HepG2 (cell line): Measurements from ENCODE around the gene WNT3A. TPM values are rescaled to one million over a fixed set of nuclear protein-coding genes. Genes with fewer than 3 reads are reported as not detected.

Experiments
- ATF2 ChIP-seq: sonication (generic); formaldehyde crosslinking; IDR thresholded peaks from 2 replicates; pipeline ENCODE4 v1.4.0; 2020; ENCODE audit warnings: missing genetic modification reagents
- BRCA1 ChIP-seq: sonication (generic); formaldehyde crosslinking; IDR thresholded peaks from 2 replicates; pipeline ENCODE4 v1.4.0; 2020; ENCODE audit warnings: missing genetic modification reagents
- ETV6 ChIP-seq: sonication (generic); formaldehyde crosslinking; conservative IDR thresholded peaks from 2 replicates; pipeline ENCODE4 v1.4.0; 2020; ENCODE audit warnings: missing genetic modification reagents
- FIP1L1 ChIP-seq: fragments of 200-400 bp; formaldehyde crosslinking; IDR thresholded peaks from 2 replicates; pipeline ENCODE4 v1.6.1; 2018; ENCODE audit warnings: low read depth, mild to moderate bottlenecking, low read length, moderate library complexity, borderline replicate concordance; ENCODE audit not compliant: insufficient read depth
- HNRNPH1 ChIP-seq: fragments of 200-400 bp; formaldehyde crosslinking; optimal IDR thresholded peaks from 2 replicates; pipeline ENCODE3; 2017; ENCODE audit warnings: mild to moderate bottlenecking, low read depth, low read length
- LBX2 ChIP-seq: sonication (generic); formaldehyde crosslinking; IDR thresholded peaks from 2 replicates; pipeline ENCODE4 v1.5.0; 2020; ENCODE audit warnings: missing genetic modification reagents, mild to moderate bottlenecking, borderline replicate concordance
- MEIS2 ChIP-seq: sonication (generic); formaldehyde crosslinking; IDR thresholded peaks from 2 replicates; pipeline ENCODE4 v1.9.0; 2021; ENCODE audit warnings: mild to moderate bottlenecking, missing genetic modification reagents
- MXD4 ChIP-seq: IDR thresholded peaks from 2 replicates; pipeline ENCODE4 v1.6.1; 2016; ENCODE audit warnings: mild to moderate bottlenecking, missing biosample characterization, missing genetic modification reagents
- MYPOP ChIP-seq: sonication (generic); formaldehyde crosslinking; IDR thresholded peaks from 2 replicates; pipeline ENCODE4 v1.8.1; 2023; ENCODE audit warnings: mild to moderate bottlenecking, moderate library complexity, missing genetic modification reagents
- NR2F2 ChIP-seq: IDR thresholded peaks from 2 replicates; pipeline ENCODE4 v1.6.1; 2012; ENCODE audit warnings: low read depth, inconsistent platforms, borderline replicate concordance
- PHB2 ChIP-seq: fragments of 450-650 bp; IDR thresholded peaks from 2 replicates; pipeline ENCODE4 v1.6.1; 2018; ENCODE audit not compliant: partially characterized antibody
- RBM22 ChIP-seq: fragments of 200-400 bp; formaldehyde crosslinking; optimal IDR thresholded peaks from 2 replicates; pipeline ENCODE3; 2017; ENCODE audit warnings: mild to moderate bottlenecking, low read length, moderate library complexity
- SAFB2 ChIP-seq: sonication (generic); formaldehyde crosslinking; IDR thresholded peaks from 2 replicates; pipeline ENCODE4 v1.5.1; 2020; ENCODE audit warnings: missing genetic modification reagents, low read depth, mild to moderate bottlenecking, borderline replicate concordance
- SMARCE1 ChIP-seq: fragments of 450-650 bp; IDR thresholded peaks from 2 replicates; pipeline ENCODE4 v1.6.1; 2017; ENCODE audit warnings: borderline replicate concordance
- SP5 ChIP-seq: IDR thresholded peaks from 2 replicates; pipeline ENCODE4 v1.6.1; 2016; ENCODE audit warnings: low read depth, borderline replicate concordance
- TBX2 ChIP-seq: sonication (generic); formaldehyde crosslinking; IDR thresholded peaks from 2 replicates; pipeline ENCODE4 v1.5.0; 2020; ENCODE audit warnings: missing genetic modification reagents, mild to moderate bottlenecking, borderline replicate concordance
- TEAD2 ChIP-seq: sonication (generic); formaldehyde crosslinking; IDR thresholded peaks from 2 replicates; pipeline ENCODE4 v1.9.0; 2021; ENCODE audit warnings: missing genetic modification reagents
- ZBTB2 ChIP-seq: sonication (generic); formaldehyde crosslinking; IDR thresholded peaks from 2 replicates; pipeline ENCODE4 v1.8.0; 2022; ENCODE audit warnings: low read depth, missing genetic modification reagents
- ZFP36L1 ChIP-seq: sonication (generic); formaldehyde crosslinking; IDR thresholded peaks from 2 replicates; pipeline ENCODE4 v1.8.0; 2022; ENCODE audit warnings: mild to moderate bottlenecking, missing genetic modification reagents, moderate library complexity
- ZNF160 ChIP-seq: sonication (generic); formaldehyde crosslinking; IDR thresholded peaks from 2 replicates; pipeline ENCODE4 v1.8.0; 2022; ENCODE audit warnings: mild to moderate bottlenecking, inconsistent platforms, missing genetic modification reagents
- ZNF883 ChIP-seq: sonication (generic); formaldehyde crosslinking; IDR thresholded peaks from 2 replicates; pipeline ENCODE4 v1.5.1; 2020; ENCODE audit warnings: mild to moderate bottlenecking, missing genetic modification reagents; ENCODE audit errors: not compliant biosample characterization
- ZZZ3 ChIP-seq: sonication (generic); formaldehyde crosslinking; IDR thresholded peaks from 2 replicates; pipeline ENCODE4 v1.4.0; 2020; ENCODE audit warnings: missing genetic modification reagents, mild to moderate bottlenecking, borderline replicate concordance
- polyA plus RNA-seq, 8 experiments: library from polyadenylated mRNA; depleted of rRNA in 3 of 8; stranded (reverse) in 7 of 8; unstranded in 1 of 8; fragments of >200 nt; fragmentation: Illumina TruSeq in 4 of 8; extraction: Trizol in 4 of 8; gene quantifications; 2 replicates each; pipeline versions ENCODE4 v1.2.1 to v1.2.3, GENCODE V29; 2011 to 2016; ENCODE audit warnings: low read depth in 4 of 8, missing spikeins in 1 of 8, mixed read lengths in 1 of 8; ENCODE audit not compliant: insufficient read depth in 1 of 8
- total RNA-seq, 5 experiments: library from RNA; depleted of rRNA; stranded (reverse); fragments of >200 nt; fragmentation: Illumina TruSeq; extraction: Trizol; gene quantifications; 2 replicates each; pipeline ENCODE4 v1.2.3, GENCODE V29; 2016; ENCODE audit warnings: low read depth in 1 of 5
- TF ChIP-seq, protein P1 (sequence below): sonication (generic); formaldehyde crosslinking; IDR thresholded peaks from 2 replicates; pipeline ENCODE4 v1.8.0; 2022; ENCODE audit warnings: mild to moderate bottlenecking, missing genetic modification reagents, borderline replicate concordance

The WNT3A gene
- total and polyA plus RNA-seq, 2 of the 13 experiments (the other 11 are each of a cell fraction or from before 2014, with no cell fraction given): not detected

DNA sequence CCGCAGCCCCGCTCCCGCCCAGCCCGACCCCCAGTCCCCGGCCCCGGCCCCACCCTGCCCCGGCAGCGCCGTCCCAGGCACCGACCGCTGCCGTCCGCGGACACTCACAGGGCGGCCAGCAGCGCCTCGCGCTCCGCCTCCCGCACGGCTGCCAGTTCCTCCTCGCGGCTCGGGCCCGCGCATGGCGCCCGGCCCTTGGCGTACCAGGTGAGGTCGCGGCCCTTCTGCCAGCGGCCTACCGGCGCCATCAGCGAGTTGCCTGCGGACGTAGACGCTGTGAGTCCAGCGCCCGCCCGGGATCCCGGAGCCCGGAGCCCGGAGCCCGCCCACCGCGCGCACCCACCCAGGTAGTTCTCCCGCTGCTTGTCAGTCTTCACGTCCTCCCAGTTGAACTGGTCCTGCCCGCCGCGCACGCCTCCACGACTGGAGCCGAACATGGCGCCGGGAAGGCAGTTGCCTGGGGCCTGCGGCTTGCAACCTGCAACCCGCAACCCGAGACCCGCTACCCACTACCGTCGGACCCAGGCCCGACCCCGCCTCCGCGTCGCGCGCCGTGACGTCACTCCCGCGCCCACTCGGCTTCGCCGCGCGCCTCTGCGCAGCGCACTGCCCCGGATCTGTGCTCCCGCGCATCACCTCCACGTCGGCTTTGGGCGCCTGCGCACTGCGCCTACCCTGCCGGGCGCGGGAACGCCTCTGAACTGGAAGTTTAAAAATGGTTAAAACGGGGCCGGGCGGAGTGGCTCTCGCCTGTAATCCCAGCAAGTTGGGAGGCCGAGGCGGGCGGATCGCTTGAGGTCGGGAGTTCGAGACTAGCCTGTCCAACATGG, 96.2 kb downstream of the WNT3A start, which contains the start of gene C1orf35 (continued):
- TF ChIP-seq RBM22: no peak
- no peak for TF ChIP-seq NR2F2
- TF ChIP-seq ZZZ3 (CRISPR knock-in tag): peak; percentile 88; the same call in 1 of the 2 replicates
- peak; percentile 51; the same call in 1 of the 2 replicates for TF ChIP-seq BRCA1 (CRISPR knock-in tag)
- peak; percentile 97 for TF ChIP-seq LBX2
- TF ChIP-seq ZBTB2 (CRISPR knock-in tag): peak; percentile 72
- TF ChIP-seq ATF2 (CRISPR knock-in tag): peak; percentile 94
- TF ChIP-seq, protein P1, sequence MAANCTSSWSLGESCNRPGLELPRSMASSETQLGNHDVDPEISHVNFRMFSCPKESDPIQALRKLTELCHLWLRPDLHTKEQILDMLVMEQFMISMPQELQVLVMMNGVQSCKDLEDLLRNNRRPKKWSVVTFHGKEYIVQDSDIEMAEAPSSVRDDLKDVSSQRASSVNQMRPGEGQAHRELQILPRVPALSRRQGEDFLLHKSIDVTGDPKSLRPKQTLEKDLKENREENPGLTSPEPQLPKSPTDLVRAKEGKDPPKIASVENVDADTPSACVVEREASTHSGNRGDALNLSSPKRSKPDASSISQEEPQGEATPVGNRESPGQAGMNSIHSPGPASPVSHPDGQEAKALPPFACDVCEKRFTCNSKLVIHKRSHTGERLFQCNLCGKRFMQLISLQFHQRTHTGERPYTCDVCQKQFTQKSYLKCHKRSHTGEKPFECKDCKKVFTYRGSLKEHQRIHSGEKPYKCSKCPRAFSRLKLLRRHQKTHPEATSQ (CRISPR knock-in tag): 0 out of 2 replicates have a peak, but pooled peaks have one; percentile 51
- TF ChIP-seq FIP1L1: 0 out of 2 replicates have a peak, but pooled peaks have one; percentile 59
- TF ChIP-seq SP5 (CRISPR knock-in tag): peak; percentile 79
- TF ChIP-seq TEAD2 (CRISPR knock-in tag): 0 out of 2 replicates have a peak, but pooled peaks have one; percentile 20
- no peak for TF ChIP-seq ZNF883
- TF ChIP-seq MYPOP (CRISPR knock-in tag): peak; percentile 95
- peak; percentile 76; the same call in 1 of the 2 replicates for TF ChIP-seq MXD4 (CRISPR knock-in tag)
- peak; percentile 86; the same call in 1 of the 2 replicates for TF ChIP-seq ZNF160 (CRISPR knock-in tag)
- no peak for TF ChIP-seq SMARCE1
- peak; percentile 75; the same call in 1 of the 2 replicates for TF ChIP-seq TBX2
- TF ChIP-seq PHB2: no peak
- 0 out of 2 replicates have a peak, but pooled peaks have one; percentile 67 for TF ChIP-seq SAFB2
- TF ChIP-seq ZFP36L1 (CRISPR knock-in tag): peak; percentile 95
- TF ChIP-seq MEIS2 (CRISPR knock-in tag): 0 out of 2 replicates have a peak, but pooled peaks have one; percentile 61
- peak; percentile 84 for TF ChIP-seq ETV6 (CRISPR knock-in tag)
- no peak for TF ChIP-seq HNRNPH1
